Naive thymus-derived CD4-positive, alpha-beta T cell (primary cell): ENCODE results near the gene MRFAP1. TPM values are rescaled to one million over a fixed set of nuclear protein-coding genes. Genes with fewer than 3 reads are reported as not detected.

Experiments
- ATAC-seq: fragments of 150-1000 bp; cut with Tn5 transposase; 2 replicates; pipeline ENCODE4 v1.10.0; 2021; ENCODE audit warnings: mild to moderate bottlenecking, moderate library complexity
- CTCF ChIA-PET: fragments of 350-600 bp; sonication (Branson Sonifier 250); formaldehyde crosslinking; loops from one replicate; lab custom pipeline; 2021; ENCODE audit warnings: antibody characterized with exemption; lab: Charles Lee
- POLR2A ChIA-PET: fragments of 350-600 bp; sonication (Branson Sonifier 250); formaldehyde crosslinking; loops from one replicate; lab custom pipeline; 2021; ENCODE audit warnings: antibody characterized with exemption, inconsistent platforms; lab: Charles Lee
- DNase-seq, 9 donors: peaks; one replicate each; pipeline versions ENCODE4 v3.0.0 to v3.0.0-alpha.2; 2020 to 2022; ENCODE audit warnings: mixed read lengths in 1 of 9
- H3K27ac ChIP-seq: one replicate; pipeline ENCODE4 v1.7.0; 2013; ENCODE audit warnings: mild to moderate bottlenecking, low read depth, low read length, moderate library complexity
- H3K27me3 ChIP-seq, 2 donors: one replicate each; pipeline ENCODE4 v1.7.0; 2013; ENCODE audit warnings: low read length in 2 of 2, mild to moderate bottlenecking in 2 of 2, moderate library complexity in 2 of 2; ENCODE audit not compliant: control insufficient read depth in 2 of 2, insufficient read depth in 2 of 2
- H3K36me3 ChIP-seq, 3 experiments: 1 replicate in 2 of 3; 2 replicates in 1 of 3; pipeline ENCODE4 v1.7.0; 2013; ENCODE audit warnings: low read length in 3 of 3, mild to moderate bottlenecking in 3 of 3, moderate library complexity in 1 of 3; ENCODE audit not compliant: insufficient read depth in 3 of 3, control insufficient read depth in 2 of 3
- H3K4me1 ChIP-seq, 2 donors: one replicate each; pipeline ENCODE4 v1.7.0; 2013; ENCODE audit warnings: low read length in 2 of 2, mild to moderate bottlenecking in 2 of 2, moderate library complexity in 1 of 2; ENCODE audit not compliant: control insufficient read depth in 2 of 2, insufficient read depth in 2 of 2
- H3K4me3 ChIP-seq: 2 replicates; pipeline ENCODE4 v1.7.0; 2013; ENCODE audit warnings: mild to moderate bottlenecking, low read length
- H3K9me3 ChIP-seq, 3 experiments: 1 replicate in 2 of 3; 2 replicates in 1 of 3; pipeline ENCODE4 v1.7.0; 2013; ENCODE audit warnings: low read length in 3 of 3; ENCODE audit not compliant: control insufficient read depth in 2 of 3
- H3K27ac Mint-ChIP-seq, 9 donors: one replicate each; pipeline ENCODE4 v1.8.0; 2020 to 2022; ENCODE audit warnings: mixed read lengths in 9 of 9, mild to moderate bottlenecking in 8 of 9, moderate library complexity in 5 of 9, inconsistent platforms in 2 of 9
- H3K27me3 Mint-ChIP-seq, 5 donors: one replicate each; pipeline ENCODE4 v1.8.0; 2021 to 2022; ENCODE audit warnings: mixed read lengths in 5 of 5, mild to moderate bottlenecking in 1 of 5
- H3K36me3 Mint-ChIP-seq, 5 donors: one replicate each; pipeline ENCODE4 v1.8.0; 2020 to 2022; ENCODE audit warnings: mixed read lengths in 5 of 5, mild to moderate bottlenecking in 3 of 5, inconsistent platforms in 1 of 5
- H3K4me1 Mint-ChIP-seq, 7 donors: one replicate each; pipeline ENCODE4 v1.8.0; 2020 to 2022; ENCODE audit warnings: mixed read lengths in 7 of 7, mild to moderate bottlenecking in 3 of 7, inconsistent platforms in 1 of 7
- H3K4me3 Mint-ChIP-seq, 10 donors: one replicate each; pipeline ENCODE4 v1.8.0; 2020 to 2022; ENCODE audit warnings: mild to moderate bottlenecking in 10 of 10, mixed read lengths in 10 of 10, moderate library complexity in 6 of 10, inconsistent platforms in 2 of 10
- H3K9me3 Mint-ChIP-seq, 11 donors: one replicate each; pipeline ENCODE4 v1.8.0; 2020 to 2022; ENCODE audit warnings: mixed read lengths in 11 of 11, mild to moderate bottlenecking in 4 of 11, inconsistent platforms in 1 of 11, moderate library complexity in 1 of 11
- intact Hi-C, 2 donors: fragments of 100-400 bp; cut with micrococcal nuclease; formaldehyde crosslinking; loops; one replicate each; pipeline ENCODE4 v1.15.1; 2023
- polyA plus RNA-seq, 2 donors: library from polyadenylated mRNA; unstranded; fragments of 300-500 nt; fragmentation: Illumina TruSeq; gene quantifications; one replicate each; pipeline ENCODE4 v1.2.3, GENCODE V29; 2021
- total RNA-seq, 6 experiments: library from RNA in 5 of 6; stranded (reverse) in 5 of 6; gene quantifications; 1 replicate in 5 of 6; 2 replicates in 1 of 6; pipeline ENCODE4 v1.2.3 and lab custom pipeline; 2021 to 2026

Gene MRFAP1
- total and polyA plus RNA-seq, 7 experiments from 2014 or later = 120 to 199 (median 139) TPM

- POLR2A ChIA-PET = interaction anchor here (0.6 to 10.2 kb wide), 32 partner anchors 8 to 426 kb away, joined by 3 to 156 read pairs (median 6); partner anchors contain the start of genes BLOC1S4, GRPEL1, MAN2B2 and MRFAP1L1
- Histone ChIP-seq H3K9me3 (no peaks in the 10 kb centered on the region), H3K36me3 (peaks cover 0 to 24% (median 14%) of the 10 kb centered on the region in 3 experiments), H3K4me1 (peaks cover 13 to 23% of the 10 kb centered on the region in 2 donors), H3K4me3 (peak overlapping the region; percentile 100), H3K27ac (peak overlapping the region; percentile 97), H3K27me3 (no peaks in the 10 kb centered on the region)
- peak; percentile 40 to 60 (median 51) for DNase-seq
- intact Hi-C loops = loop anchor here (1.0 to 5.0 kb wide), 4 partner anchors 23 to 1516 kb away; partner anchors contain the start of genes ABLIM2 (in 1 of the 2) and WFS1 (in 1 of the 2)
- H3K36me3 Mint-ChIP-seq = peaks cover 11 to 35% (median 29%) of the 10 kb centered on the region in 5 donors
- H3K4me3 Mint-ChIP-seq = peak overlapping the region; percentile 94 to 100 (median 99)
- H3K27me3 Mint-ChIP-seq = no peaks in the 10 kb centered on the region
- ATAC-seq = peak; percentile 34
- H3K27ac Mint-ChIP-seq = peak overlapping the region; percentile 99 to 100 (median 99)
- peaks cover 0 to 7% (median 0%) of the 10 kb centered on the region in 11 donors for H3K9me3 Mint-ChIP-seq
- peaks cover 26 to 60% (median 42%) of the 10 kb centered on the region in 7 donors for H3K4me1 Mint-ChIP-seq
- CTCF ChIA-PET = interaction anchor here (0.7 to 1.2 kb wide), 5 partner anchors 68 to 1294 kb away, joined by 3 to 7 read pairs (median 4); partner anchors contain the start of genes BLOC1S4 and MRFAP1L1
Observed at GRCh38 chr4:6641164-6641970, 882 bp downstream of the MRFAP1 start.

- Histone ChIP-seq H3K36me3 (peaks cover 0 to 24% (median 14%) of the 10 kb centered on the region in 3 experiments), H3K4me1 (peaks cover 13 to 23% of the 10 kb centered on the region in 2 donors), H3K9me3 (no peaks in the 10 kb centered on the region), H3K27me3 (no peaks in the 10 kb centered on the region), H3K27ac (peak overlapping the region; percentile 97), H3K4me3 (peak overlapping the region; percentile 100)
- POLR2A ChIA-PET = interaction anchor here (0.6 to 10.2 kb wide), 18 partner anchors 9 to 425 kb away, joined by 3 to 156 read pairs (median 8); partner anchors contain the start of genes BLOC1S4, GRPEL1, MAN2B2 and MRFAP1L1
- DNase-seq (no peak), ATAC-seq (no peak)
- Mint-ChIP-seq H3K4me3 (peak overlapping the region; percentile 94 to 100 (median 99)), H3K36me3 (peaks cover 11 to 35% (median 29%) of the 10 kb centered on the region in 5 donors), H3K4me1 (peaks cover 28 to 64% (median 43%) of the 10 kb centered on the region in 7 donors), H3K27me3 (no peaks in the 10 kb centered on the region), H3K9me3 (peaks cover 0 to 7% (median 0%) of the 10 kb centered on the region in 11 donors), H3K27ac (peak overlapping the region; percentile 99 to 100 (median 99))
- intact Hi-C loops = loop anchor here (1.0 to 5.0 kb wide), 4 partner anchors 23 to 1515 kb away; partner anchors contain the start of genes ABLIM2 (in 1 of the 2) and WFS1 (in 1 of the 2)
- CTCF ChIA-PET = interaction anchor here (0.6 to 1.2 kb wide), 3 partner anchors 76 to 427 kb away, joined by 3 to 4 read pairs (median 3); no protein-coding TSS in a partner anchor
Observed at GRCh38 chr4:6641971-6642320, 1.5 kb downstream of the MRFAP1 start.

DNA sequence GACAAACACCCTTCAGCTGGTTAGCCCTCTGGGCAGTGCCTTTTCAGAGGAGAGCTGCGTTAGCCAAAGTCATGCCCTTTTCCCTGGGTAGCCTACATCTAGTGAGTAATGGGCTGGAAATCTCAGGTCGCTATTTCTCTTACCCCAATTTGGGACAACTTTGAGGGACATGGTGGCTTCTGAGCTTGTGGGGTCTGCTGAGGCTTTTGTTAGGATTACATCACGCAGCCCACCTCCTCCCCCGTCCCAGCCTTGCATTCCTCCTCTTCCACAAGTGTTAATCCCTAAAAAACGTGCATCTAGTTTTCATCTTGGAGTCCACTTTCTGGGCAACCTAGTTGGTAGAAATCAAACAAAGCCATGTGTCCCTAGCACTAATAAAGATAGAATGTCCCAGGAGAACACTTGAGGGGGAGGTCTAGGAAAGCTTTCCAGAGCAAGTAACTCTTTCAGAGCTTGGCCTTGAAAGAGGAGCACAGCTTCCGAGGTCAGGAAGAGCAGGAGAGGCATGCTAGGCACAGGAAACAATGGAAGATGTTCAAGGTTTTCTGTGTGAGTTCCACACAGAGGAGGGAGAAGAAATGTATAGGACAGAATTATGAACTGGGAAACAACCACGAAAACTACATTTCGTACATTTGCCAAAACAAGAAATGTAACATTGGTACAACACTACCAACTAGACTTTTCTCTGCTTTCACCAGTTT lies 2.8 kb downstream of the MRFAP1 start:
- Histone ChIP-seq H3K27ac (peak overlapping the region; percentile 97), H3K27me3 (no peaks in the 10 kb centered on the region), H3K9me3 (no peaks in the 10 kb centered on the region), H3K36me3 (peaks cover 0 to 24% (median 14%) of the 10 kb centered on the region in 3 experiments), H3K4me3 (no peak overlapping the region), H3K4me1 (peaks cover 13 to 23% of the 10 kb centered on the region in 2 donors)
- peaks cover 0 to 7% (median 0%) of the 10 kb centered on the region in 11 donors for H3K9me3 Mint-ChIP-seq
- H3K27ac Mint-ChIP-seq = peak overlapping the region; percentile 40 to 100 (median 99)
- no peaks in the 10 kb centered on the region for H3K27me3 Mint-ChIP-seq
- POLR2A ChIA-PET = interaction anchor here (1.0 to 10.2 kb wide), 9 partner anchors 8 to 424 kb away, joined by 3 to 156 read pairs (median 26); partner anchors contain the start of genes BLOC1S4 and GRPEL1
- DNase-seq (no peak), ATAC-seq (no peak)
- H3K4me1 Mint-ChIP-seq = peaks cover 30 to 63% (median 41%) of the 10 kb centered on the region in 7 donors
- H3K36me3 Mint-ChIP-seq = peaks cover 11 to 34% (median 29%) of the 10 kb centered on the region in 5 donors
- CTCF ChIA-PET = interaction anchor here (1.1 kb wide), 1 partner anchor 20 kb away, joined by 3 read pairs; no protein-coding TSS in a partner anchor
- intact Hi-C loops = loop anchor here in 1 of 2 donors (5.0 kb wide), 1 partner anchor 1514 kb away; the partner anchor contains the start of gene ABLIM2
- H3K4me3 Mint-ChIP-seq = peak overlapping the region in 9 of 10 donors; percentile 94 to 100 (median 99)

GRCh38 chr4:6644792-6645530 lies 4.5 kb downstream of the MRFAP1 start:
- Mint-ChIP-seq H3K27ac (peak overlapping the region in 8 of 9 donors; percentile 70 to 100 (median 96)), H3K27me3 (no peaks in the 10 kb centered on the region), H3K36me3 (peaks cover 11 to 34% (median 29%) of the 10 kb centered on the region in 5 donors), H3K4me1 (peaks cover 30 to 61% (median 38%) of the 10 kb centered on the region in 7 donors), H3K4me3 (no peak overlapping the region), H3K9me3 (peaks cover 0 to 7% (median 0%) of the 10 kb centered on the region in 11 donors)
- peak overlapping the region; percentile 97 for H3K27ac ChIP-seq
- H3K4me3 ChIP-seq = no peak overlapping the region
- H3K36me3 ChIP-seq = peaks cover 0 to 24% (median 14%) of the 10 kb centered on the region in 3 experiments
- POLR2A ChIA-PET = interaction anchor here (0.7 to 10.2 kb wide), 7 partner anchors 9 to 71 kb away, joined by 3 to 156 read pairs (median 4); partner anchors contain the start of genes BLOC1S4 and MRFAP1L1
- CTCF ChIA-PET = interaction anchor here (0.6 to 1.1 kb wide), 3 partner anchors 19 to 75 kb away, joined by 3 read pairs; no protein-coding TSS in a partner anchor
- no peaks in the 10 kb centered on the region for H3K27me3 ChIP-seq
- peaks cover 13 to 23% of the 10 kb centered on the region in 2 donors for H3K4me1 ChIP-seq
- intact Hi-C loops = loop anchor here in 1 of 2 donors (5.0 kb wide), 1 partner anchor 1512 kb away; the partner anchor contains the start of gene ABLIM2
- no peaks in the 10 kb centered on the region for H3K9me3 ChIP-seq
- ATAC-seq (no peak), DNase-seq (no peak)

DNA sequence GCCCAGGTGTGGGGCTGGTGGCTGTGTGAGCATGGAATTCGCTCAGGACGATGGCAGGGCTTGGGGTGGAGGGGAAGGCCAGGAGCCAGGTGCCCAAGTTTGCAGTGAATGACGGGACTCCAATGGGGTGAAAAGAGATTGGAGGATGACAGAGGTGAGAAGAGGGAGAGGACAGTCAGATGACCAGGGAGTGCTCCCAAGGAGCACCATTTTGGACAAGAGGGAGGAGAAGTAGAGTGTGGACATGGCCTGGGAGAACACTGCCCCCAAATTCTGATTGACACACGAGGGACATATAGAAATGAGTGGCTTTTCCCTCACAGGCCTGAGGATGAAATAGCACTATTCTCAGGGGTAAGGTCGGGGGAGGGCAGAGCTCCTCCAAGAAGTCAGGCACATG lies 6.7 kb downstream of the MRFAP1 start:
- Mint-ChIP-seq H3K9me3 (peaks cover 0 to 2% (median 0%) of the 10 kb centered on the region in 11 donors), H3K27me3 (no peaks in the 10 kb centered on the region), H3K4me3 (no peak overlapping the region), H3K36me3 (peaks cover 1 to 17% (median 13%) of the 10 kb centered on the region in 5 donors), H3K4me1 (peaks cover 17 to 39% (median 23%) of the 10 kb centered on the region in 7 donors), H3K27ac (peak overlapping the region in 2 of 9 donors; percentile 56 to 87)
- Histone ChIP-seq H3K4me3 (no peak overlapping the region), H3K27me3 (no peaks in the 10 kb centered on the region), H3K27ac (no peak overlapping the region), H3K4me1 (peaks cover 8 to 15% of the 10 kb centered on the region in 2 donors), H3K9me3 (no peaks in the 10 kb centered on the region), H3K36me3 (peaks cover 0 to 16% (median 9%) of the 10 kb centered on the region in 3 experiments)
- CTCF ChIA-PET = no interaction called here
- no peak for DNase-seq
- POLR2A ChIA-PET = interaction anchor here (1.1 to 10.2 kb wide), 4 partner anchors 11 to 69 kb away, joined by 3 to 156 read pairs (median 5); partner anchors contain the start of gene BLOC1S4
- intact Hi-C loops = no loop called here
- ATAC-seq = no peak
